Myometrial cell (primary cell): Measurements from ENCODE around the gene WDR18. TPM values are rescaled to one million over a fixed set of nuclear protein-coding genes. Genes with fewer than 3 reads are reported as not detected.

Experiments used
- total RNA-seq: library from RNA; depleted of rRNA; stranded (reverse); fragments of >200 nt; gene quantifications from 2 replicates; pipeline ENCODE4 v1.2.3, GENCODE V29; 2015

WDR18 gene, protein sequence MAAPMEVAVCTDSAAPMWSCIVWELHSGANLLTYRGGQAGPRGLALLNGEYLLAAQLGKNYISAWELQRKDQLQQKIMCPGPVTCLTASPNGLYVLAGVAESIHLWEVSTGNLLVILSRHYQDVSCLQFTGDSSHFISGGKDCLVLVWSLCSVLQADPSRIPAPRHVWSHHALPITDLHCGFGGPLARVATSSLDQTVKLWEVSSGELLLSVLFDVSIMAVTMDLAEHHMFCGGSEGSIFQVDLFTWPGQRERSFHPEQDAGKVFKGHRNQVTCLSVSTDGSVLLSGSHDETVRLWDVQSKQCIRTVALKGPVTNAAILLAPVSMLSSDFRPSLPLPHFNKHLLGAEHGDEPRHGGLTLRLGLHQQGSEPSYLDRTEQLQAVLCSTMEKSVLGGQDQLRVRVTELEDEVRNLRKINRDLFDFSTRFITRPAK
- total RNA-seq: 45.7 and 62.3 TPM in 2 replicates

DNA sequence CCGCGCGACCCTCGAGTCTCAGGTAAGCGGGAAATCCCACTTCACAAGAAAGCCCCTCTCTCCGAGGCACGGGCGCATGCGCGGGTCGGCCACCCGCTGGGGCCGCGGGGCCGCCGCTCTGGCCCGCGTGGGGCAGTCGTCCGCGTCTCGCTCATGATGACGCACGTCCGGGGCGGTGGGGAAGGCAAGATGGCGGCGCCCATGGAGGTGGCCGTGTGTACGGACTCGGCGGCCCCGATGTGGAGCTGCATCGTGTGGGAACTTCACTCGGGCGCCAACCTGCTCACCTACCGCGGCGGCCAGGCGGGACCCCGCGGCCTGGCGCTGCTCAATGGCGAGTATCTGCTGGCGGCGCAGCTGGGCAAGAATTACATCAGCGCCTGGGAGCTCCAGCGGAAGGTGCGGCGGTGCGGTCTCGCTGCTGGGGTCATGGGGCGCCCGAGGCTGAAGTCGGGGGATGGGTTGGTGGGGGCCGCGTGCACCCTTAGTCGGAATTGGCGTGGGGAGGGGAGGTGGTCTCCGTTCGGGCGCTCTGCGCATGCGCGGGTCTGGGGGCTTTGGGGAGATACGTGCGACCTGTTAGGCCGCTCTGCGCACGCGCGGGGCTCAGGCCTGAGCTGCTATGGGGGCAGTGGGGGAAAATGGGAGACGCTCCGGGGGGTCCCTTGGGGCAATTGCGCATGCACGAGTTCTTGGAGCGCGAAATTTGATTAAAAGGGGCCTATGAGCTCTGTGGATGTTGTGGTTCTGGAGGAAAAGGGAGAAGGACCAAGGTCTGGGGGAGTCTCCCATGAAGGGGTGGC lies at the start of gene WDR18:
WDR18 (plus strand) TSS at position 181 of the 803 bp plus-strand sequence; CDS start at position 190, 9 bp downstream.

DNA sequence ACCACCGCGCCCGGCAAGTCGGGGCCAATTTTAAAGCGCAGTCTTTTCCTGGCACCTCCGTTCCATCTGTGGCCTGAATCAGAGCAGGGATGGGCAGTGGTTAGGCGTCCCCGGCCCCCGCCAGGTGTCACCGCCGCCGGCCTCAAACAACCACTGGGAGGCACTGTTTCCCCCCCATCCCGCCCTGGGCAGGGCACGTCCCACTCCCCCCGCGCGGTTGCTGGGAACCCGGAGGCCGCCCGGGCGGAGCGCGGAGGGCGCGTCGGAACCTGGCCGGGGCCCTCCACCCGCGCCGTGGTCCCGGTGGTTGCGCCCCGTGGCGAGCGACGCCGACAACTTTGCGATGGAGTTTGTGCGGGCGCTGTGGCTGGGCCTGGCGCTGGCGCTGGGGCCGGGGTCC lies 15.9 kb downstream of the WDR18 start, which contains the start of gene GRIN3B:
GRIN3B (plus strand) TSS at position 325 of the 400 bp plus-strand sequence; CDS start at position 344, 19 bp downstream.

DNA sequence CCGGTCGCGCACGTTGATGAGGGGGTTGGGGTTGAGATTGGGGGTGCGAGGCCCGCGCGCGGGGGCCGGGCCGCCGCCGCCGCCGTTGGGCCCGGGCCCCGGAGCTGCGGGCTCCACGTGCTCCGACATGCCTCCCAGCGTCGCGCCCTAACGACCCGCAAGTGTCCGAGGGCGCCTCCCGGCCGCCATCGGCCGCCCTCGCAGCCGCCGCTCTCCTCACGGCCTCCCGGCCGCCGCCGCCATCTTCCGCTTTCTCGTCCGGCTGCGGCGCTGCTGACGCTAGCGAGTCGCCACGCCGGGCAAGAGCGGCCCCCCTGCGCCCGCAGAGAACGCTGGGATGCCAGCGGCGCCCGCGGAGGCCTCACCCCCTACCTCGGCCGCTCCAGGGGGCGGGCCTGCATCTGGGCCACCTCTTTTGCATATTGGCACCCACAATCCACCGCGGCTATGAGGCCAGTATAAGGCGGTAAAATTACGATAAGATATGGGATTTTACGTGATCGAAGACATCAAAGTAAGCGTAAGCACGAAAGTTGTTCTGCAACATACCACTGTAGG lies 36.8 kb downstream of the WDR18 start, which contains the start of gene TMEM259:
TMEM259 (minus strand) TSS at position 256 of the 558 bp plus-strand sequence; CDS start at position 129, 127 bp downstream.

GRCh38 chr19:1025960-1026782 lies 42.0 kb downstream of the WDR18 start, which contains the start of gene CNN2:
CNN2 (plus strand) TSS chr19:1026608; CDS start chr19:1026662, 54 bp downstream.

GRCh38 chr19:1039646-1040475 lies 55.7 kb downstream of the WDR18 start, which contains the start of gene ABCA7:
ABCA7 (plus strand) TSS chr19:1040107; CDS start chr19:1041362, 1,255 bp downstream.

Other genes starting within 250 kb of the WDR18 start
- gene MISP, start 233.2 kb upstream of the WDR18 start, total RNA-seq: 0.86 TPM in 1 of 2 replicates, not detected in the other
- gene PTBP1, start 186.9 kb upstream of the WDR18 start, total RNA-seq: 250 and 351 TPM in 2 replicates
- 0.35 and 0.58 TPM in 2 replicates for gene PLPPR3, start 162.4 kb upstream of the WDR18 start, total RNA-seq
- not detected in 2 replicates for gene AZU1, start 156.5 kb upstream of the WDR18 start, total RNA-seq
- not detected in 2 replicates for gene PRTN3, start 143.3 kb upstream of the WDR18 start, total RNA-seq
- not detected in 2 replicates for gene ELANE, start 132.0 kb upstream of the WDR18 start, total RNA-seq
- gene CFD, start 124.7 kb upstream of the WDR18 start, total RNA-seq: 2.0 and 5.7 TPM in 2 replicates
- gene MED16, start 91.2 kb upstream of the WDR18 start, total RNA-seq: 35.4 and 44.7 TPM in 2 replicates
- gene RNU6-9, start 90.9 kb upstream of the WDR18 start, total RNA-seq: not detected in 2 replicates
- gene R3HDM4, start 71.1 kb upstream of the WDR18 start, total RNA-seq: 34.7 and 66.6 TPM in 2 replicates
- 0.18 TPM in 1 of 2 replicates, not detected in the other for gene KISS1R, start 67.0 kb upstream of the WDR18 start, total RNA-seq
- gene ARID3A, start 58.3 kb upstream of the WDR18 start, total RNA-seq: 11.7 and 15.3 TPM in 2 replicates
- gene GRIN3B, start 16.1 kb downstream of the WDR18 start, total RNA-seq: 0.58 TPM in 1 of 2 replicates, not detected in the other
- 175 and 210 TPM in 2 replicates for gene TMEM259, start 36.8 kb downstream of the WDR18 start, total RNA-seq
- not detected in 2 replicates for gene RNU6-2, start 37.2 kb downstream of the WDR18 start, total RNA-seq
- 299 and 306 TPM in 2 replicates for gene CNN2, start 42.3 kb downstream of the WDR18 start, total RNA-seq
- 2.3 and 5.3 TPM in 2 replicates for gene ABCA7, start 55.8 kb downstream of the WDR18 start, total RNA-seq
- 3.5 and 8.5 TPM in 2 replicates for gene ARHGAP45, start 82.8 kb downstream of the WDR18 start, total RNA-seq
- 360 and 361 TPM in 2 replicates for gene POLR2E, start 111.0 kb downstream of the WDR18 start, total RNA-seq
- 478 TPM in 2 replicates for gene GPX4, start 119.6 kb downstream of the WDR18 start, total RNA-seq
- gene SBNO2, start 189.9 kb downstream of the WDR18 start, total RNA-seq: 34.9 and 36.0 TPM in 2 replicates
- gene STK11, start 221.4 kb downstream of the WDR18 start, total RNA-seq: 75.2 and 81.2 TPM in 2 replicates